AG10803 (cell line): ENCODE data around the gene SRPK3.
A peak's percentile ranks its signal among the peaks of the same experiment; 100 is the strongest.

Source experiments
- DNase-seq: peaks from one replicate; pipeline ENCODE4 v3.0.0; 2010; ENCODE audit warnings: low read depth
- H3K4me3 ChIP-seq: 2 replicates; pipeline ENCODE4 v1.5.1; 2011; ENCODE audit warnings: mild to moderate bottlenecking, low read length, control low read depth
- TF ChIP-seq, protein P1 (sequence below): conservative IDR thresholded peaks from 2 replicates; pipeline ENCODE4 v1.5.1; 2011; ENCODE audit warnings: mild to moderate bottlenecking, low read length, control low read depth, inconsistent platforms

The SRPK3 gene

DNA sequence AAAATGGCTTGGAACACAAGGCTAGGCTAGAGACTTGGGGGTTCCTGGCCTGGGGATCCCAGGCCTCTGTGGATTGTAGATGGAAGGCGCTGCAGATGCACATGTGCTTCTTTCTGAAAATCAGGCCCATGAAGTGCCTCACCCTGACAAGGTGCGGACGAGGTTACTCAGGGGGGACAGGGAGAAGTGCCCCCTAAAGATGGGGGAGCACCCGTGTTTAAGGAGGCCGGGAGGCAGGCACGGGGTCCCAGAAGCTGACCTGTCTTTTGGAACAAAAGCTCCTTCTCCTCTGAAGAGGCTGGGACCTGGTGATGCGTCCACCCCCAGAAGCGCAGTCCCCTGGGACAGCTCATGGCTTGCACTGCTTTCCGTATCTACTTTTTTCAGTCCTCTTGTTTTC is 47.1 kb downstream of the SRPK3 start:
- DNase-seq: no peak
- TF ChIP-seq, protein P1, sequence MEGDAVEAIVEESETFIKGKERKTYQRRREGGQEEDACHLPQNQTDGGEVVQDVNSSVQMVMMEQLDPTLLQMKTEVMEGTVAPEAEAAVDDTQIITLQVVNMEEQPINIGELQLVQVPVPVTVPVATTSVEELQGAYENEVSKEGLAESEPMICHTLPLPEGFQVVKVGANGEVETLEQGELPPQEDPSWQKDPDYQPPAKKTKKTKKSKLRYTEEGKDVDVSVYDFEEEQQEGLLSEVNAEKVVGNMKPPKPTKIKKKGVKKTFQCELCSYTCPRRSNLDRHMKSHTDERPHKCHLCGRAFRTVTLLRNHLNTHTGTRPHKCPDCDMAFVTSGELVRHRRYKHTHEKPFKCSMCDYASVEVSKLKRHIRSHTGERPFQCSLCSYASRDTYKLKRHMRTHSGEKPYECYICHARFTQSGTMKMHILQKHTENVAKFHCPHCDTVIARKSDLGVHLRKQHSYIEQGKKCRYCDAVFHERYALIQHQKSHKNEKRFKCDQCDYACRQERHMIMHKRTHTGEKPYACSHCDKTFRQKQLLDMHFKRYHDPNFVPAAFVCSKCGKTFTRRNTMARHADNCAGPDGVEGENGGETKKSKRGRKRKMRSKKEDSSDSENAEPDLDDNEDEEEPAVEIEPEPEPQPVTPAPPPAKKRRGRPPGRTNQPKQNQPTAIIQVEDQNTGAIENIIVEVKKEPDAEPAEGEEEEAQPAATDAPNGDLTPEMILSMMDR: no peak
- no peak overlapping the region for H3K4me3 ChIP-seq

DNA sequence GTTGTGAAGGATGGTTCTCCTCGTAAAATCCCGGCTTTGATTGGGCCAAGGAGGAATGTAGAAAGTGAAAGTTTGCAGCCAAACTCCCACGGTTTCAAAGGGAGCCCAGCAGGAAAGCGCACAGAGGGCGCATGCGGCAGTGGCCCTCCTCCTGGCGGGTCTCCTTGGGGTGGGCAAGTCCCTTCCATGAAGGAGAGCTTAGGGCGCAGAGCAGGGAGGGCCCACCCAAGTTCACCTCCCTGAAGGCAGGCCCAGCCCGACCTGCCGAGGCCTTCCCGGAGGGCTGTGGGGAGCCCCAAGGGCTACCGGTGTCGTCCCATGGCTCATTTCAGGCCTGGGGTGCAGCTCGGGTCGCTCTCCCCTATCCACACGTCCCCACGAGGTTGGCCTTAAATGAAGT is 47.5 kb downstream of the SRPK3 start:
- TF ChIP-seq, protein P1: no peak
- no peak for DNase-seq
- H3K4me3 ChIP-seq: no peak overlapping the region

DNA sequence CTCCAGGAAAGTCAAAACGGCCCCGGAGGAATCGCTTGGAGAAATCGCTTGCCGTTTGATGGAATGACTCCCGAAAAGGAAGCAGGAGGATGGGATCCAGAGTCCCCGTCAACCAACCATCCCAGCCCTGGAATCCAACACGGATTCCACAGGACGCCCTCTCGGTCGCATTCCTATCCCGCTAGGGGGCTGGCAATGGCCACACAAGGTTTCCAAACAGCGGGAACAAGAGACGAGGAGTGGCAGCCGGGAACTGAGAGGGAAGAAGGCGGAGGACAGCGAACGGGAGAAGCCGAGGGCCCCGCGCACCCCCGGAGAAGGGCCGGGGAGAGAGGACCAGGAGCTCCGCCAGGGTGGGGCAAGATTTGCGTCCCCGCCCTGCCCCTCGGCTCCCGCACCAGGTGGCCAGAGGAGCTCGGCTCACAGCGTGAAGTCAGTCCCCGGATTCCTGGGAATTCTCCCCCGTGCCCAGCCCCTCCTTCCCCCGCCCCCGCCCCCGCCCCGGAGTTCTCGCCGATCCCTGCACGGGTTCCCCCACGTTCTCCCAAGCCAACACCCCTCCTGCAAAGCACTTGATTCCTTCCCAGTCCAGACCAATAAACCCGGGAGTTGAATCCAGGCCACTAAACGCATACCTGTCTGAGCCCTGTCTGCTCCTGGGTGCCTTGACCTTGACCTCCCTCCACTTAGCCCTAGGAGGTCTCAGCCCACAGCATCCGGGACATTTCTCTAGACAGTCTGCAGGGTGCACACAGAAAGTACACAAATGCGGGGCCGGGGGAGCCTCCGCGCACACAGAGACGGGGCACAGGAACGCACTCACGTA is 48.1 kb downstream of the SRPK3 start:
- no peak overlapping the region for H3K4me3 ChIP-seq
- DNase-seq: peak; percentile 1
- TF ChIP-seq, protein P1: no peak

DNA sequence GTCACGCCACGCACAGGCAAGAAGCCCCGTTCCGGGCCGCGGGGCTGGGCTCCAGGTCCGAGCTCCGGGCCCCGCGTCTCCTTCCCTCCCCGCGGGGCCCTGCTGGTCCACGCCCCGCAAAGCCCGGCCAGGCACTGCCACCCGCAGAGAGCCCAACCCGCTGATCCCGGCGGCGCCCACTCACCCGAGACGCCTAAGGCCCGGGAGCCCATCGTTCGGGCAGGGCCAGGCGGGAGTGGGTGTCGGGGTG is 48.6 kb downstream of the SRPK3 start:
- TF ChIP-seq, protein P1: no peak
- no peak overlapping the region for H3K4me3 ChIP-seq
- no peak for DNase-seq

DNA sequence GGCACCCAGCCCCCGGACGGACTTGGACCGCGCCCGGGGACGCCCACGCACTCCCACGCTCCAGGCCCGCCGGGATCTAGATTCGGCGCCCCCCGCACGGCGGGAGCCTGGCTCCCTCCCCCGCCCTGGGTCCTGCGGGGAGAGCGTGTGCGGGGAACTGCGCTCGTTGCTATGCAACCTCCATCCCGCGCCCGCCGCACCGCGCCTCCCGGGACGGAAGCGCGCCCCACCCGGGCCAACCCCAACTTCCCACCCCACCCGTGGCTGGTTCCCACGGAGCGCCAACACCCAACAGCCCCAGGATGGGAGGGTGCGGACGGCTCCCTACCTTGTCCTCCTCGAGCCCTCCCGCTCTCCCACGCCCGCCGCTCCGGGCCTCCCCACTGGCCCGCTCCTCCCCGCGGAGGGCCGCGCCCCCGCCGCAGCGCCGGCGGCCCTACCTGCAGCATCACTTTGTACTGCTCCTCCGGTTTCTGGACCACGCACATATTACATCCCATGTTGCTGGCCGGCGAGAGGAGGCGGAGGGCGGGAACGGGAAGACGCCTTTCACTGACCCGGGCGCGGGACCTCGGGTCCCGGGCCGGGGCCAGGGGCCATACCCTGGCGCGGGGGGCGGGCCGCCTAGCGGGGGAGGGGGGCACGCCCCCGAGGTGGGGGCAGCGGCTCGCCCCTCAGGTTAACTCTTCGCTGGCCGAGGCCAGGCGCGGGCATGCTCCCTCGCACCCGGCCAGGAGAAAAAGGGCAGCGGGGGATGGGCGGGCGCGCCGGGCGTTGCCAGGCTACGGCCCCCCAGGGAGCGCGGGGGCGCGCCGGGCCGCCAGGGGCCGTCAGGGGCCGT is 49.2 kb downstream of the SRPK3 start, which contains the start of gene PDZD4:
PDZD4 (minus strand) TSS at position 746 of the 841 bp plus-strand sequence; CDS start at position 500, 246 bp downstream.
- DNase-seq: no peak
- no peak within 1 kb of the TSS for H3K4me3 ChIP-seq
- TF ChIP-seq, protein P1: no peak

DNA sequence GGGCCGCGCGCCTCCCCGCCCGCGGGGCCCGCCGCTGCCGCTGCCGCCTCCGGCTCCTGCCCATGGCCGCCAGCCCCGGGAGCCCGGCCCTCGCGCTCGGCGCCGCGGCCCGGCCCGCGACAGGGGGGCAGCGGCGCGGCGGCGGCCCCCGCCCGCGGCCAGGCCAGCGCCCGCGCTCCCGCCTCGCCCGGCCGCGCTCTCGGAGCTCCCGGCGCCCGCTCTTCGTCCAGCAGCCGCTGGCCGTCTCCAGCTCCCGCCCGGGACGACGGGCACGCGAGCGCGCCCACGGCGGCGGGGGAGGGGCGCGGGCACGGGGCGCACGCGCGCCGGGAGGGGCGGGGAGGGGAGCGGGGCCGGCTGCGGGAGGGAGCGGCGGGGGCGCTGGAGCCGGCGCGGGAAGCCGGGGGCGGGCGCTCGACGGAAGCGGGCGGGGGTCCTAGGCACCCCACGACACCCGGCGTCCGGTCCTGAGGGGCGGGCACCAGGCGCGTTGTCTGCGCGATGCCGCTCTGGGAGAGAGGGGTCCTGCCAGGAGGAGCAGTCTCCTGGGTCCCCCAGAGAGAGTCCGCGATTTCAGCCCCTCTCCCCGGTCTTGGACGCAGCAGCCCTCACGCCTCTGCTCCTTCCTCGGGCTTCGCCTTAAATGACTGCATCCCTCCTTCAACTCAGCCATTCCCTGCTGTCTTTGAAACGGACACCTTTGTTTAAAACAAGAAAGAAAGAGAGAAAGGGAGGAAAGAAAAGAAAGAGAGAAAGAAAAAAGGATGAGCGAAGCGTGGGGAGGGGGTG is 50.0 kb downstream of the SRPK3 start:
- no peak overlapping the region for H3K4me3 ChIP-seq
- TF ChIP-seq, protein P1: no peak
- DNase-seq: no peak
